Measurements from ENCODE around the gene VKORC1L1. TPM values are rescaled to one million over a fixed set of nuclear protein-coding genes. Genes with fewer than 3 reads are reported as not detected.
"Not testable (repeated sequence)": the region's sequence is repeated elsewhere in the genome, so short reads cannot be mapped to it uniquely, and the experiment has no call there.

The VKORC1L1 gene
- total RNA-seq, 1 donor from 2014 or later: 23.1 TPM

DNA sequence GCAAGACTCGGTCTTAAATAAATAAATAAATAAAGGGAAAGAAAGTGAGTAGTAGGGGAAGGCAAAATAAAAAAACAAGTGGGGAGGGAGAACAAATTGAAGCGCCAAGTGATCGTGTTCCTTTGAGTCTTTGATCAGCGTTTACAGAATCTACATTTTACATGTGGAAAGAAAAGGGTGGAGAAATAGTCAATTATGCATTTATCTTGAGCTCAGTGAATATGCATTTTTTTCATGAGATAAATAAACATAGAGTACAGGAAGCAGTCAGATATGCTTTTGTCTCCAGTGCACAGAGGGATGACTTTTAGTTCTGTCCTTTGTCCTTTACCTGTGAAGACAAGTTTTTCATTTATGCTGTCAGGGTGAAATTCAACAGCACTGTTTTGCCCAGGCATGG lies 115.2 kb downstream of the VKORC1L1 start:
- H3K9me3 Mint-ChIP-seq (ENCODE audit: unreplicated experiment): no peaks in the 10 kb centered on the region
- H3K27me3 Mint-ChIP-seq (ENCODE audit: unreplicated experiment): peaks cover 7% of the 10 kb centered on the region
- TF ChIP-seq, protein P1, sequence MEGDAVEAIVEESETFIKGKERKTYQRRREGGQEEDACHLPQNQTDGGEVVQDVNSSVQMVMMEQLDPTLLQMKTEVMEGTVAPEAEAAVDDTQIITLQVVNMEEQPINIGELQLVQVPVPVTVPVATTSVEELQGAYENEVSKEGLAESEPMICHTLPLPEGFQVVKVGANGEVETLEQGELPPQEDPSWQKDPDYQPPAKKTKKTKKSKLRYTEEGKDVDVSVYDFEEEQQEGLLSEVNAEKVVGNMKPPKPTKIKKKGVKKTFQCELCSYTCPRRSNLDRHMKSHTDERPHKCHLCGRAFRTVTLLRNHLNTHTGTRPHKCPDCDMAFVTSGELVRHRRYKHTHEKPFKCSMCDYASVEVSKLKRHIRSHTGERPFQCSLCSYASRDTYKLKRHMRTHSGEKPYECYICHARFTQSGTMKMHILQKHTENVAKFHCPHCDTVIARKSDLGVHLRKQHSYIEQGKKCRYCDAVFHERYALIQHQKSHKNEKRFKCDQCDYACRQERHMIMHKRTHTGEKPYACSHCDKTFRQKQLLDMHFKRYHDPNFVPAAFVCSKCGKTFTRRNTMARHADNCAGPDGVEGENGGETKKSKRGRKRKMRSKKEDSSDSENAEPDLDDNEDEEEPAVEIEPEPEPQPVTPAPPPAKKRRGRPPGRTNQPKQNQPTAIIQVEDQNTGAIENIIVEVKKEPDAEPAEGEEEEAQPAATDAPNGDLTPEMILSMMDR (IDR thresholded peaks at IDR 0.05): no peak
- DNase-seq (ENCODE audit: extremely low spot score, unreplicated experiment): no peak
- H3K27ac Mint-ChIP-seq (ENCODE audit: unreplicated experiment): no peak overlapping the region
- no peak overlapping the region for H3K4me3 Mint-ChIP-seq (ENCODE audit: unreplicated experiment)
- H3K36me3 Mint-ChIP-seq (ENCODE audit: unreplicated experiment): no peaks in the 10 kb centered on the region
- H3K4me1 Mint-ChIP-seq (ENCODE audit: unreplicated experiment): no peaks in the 10 kb centered on the region

DNA sequence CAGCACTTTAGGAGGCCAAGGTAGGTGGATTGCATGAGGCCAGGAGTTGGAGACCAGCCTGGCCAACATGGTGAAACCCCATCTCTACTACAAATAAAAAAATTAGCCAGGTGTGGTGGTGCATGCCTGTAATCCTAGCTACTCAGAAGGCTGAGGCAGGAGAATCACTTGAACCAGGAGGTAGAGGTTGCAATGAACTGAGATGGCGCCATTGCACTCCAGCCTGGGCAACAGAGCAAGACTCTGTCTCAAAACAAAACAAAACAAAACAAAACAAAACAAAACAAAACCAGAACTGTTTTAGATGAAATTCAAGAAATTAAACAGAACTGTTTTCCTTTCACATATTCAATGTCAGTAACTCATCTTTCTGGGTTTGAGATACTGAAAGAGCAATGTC lies 115.6 kb downstream of the VKORC1L1 start:
- not testable (repeated sequence) for H3K27me3 Mint-ChIP-seq (ENCODE audit: unreplicated experiment); DNase-seq (ENCODE audit: extremely low spot score, unreplicated experiment); H3K36me3 Mint-ChIP-seq (ENCODE audit: unreplicated experiment)

DNA sequence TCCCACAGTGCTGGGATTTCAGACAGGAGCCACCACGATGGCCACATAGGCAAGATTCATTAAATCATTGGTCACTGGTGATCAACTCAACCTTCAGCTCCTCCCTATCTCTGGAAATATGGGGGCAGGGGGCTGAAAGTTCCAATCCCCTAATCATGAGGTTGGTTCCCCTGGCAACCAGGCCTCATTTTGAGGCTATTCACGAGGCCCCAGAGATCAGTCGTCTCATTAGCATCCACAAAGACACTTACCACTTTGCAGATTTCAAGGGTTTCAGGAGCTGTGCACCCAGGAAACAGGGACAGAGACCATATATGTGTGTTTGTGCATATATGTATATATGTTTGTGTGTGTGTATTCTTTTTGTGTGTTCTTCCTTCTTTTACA lies 116.8 kb downstream of the VKORC1L1 start:
- DNase-seq (ENCODE audit: extremely low spot score, unreplicated experiment): no peak
- H3K4me1 Mint-ChIP-seq (ENCODE audit: unreplicated experiment): no peaks in the 10 kb centered on the region
- no peaks in the 10 kb centered on the region for H3K36me3 Mint-ChIP-seq (ENCODE audit: unreplicated experiment)
- no peak overlapping the region for H3K27ac Mint-ChIP-seq (ENCODE audit: unreplicated experiment)
- H3K27me3 Mint-ChIP-seq (ENCODE audit: unreplicated experiment): peaks cover 15% of the 10 kb centered on the region
- TF ChIP-seq, protein P1 (IDR thresholded peaks at IDR 0.05): no peak
- H3K4me3 Mint-ChIP-seq (ENCODE audit: unreplicated experiment): no peak overlapping the region
- no peaks in the 10 kb centered on the region for H3K9me3 Mint-ChIP-seq (ENCODE audit: unreplicated experiment)

More for the DNA sequence above, 115.6 kb downstream of the VKORC1L1 start:
- not testable (repeated sequence) for H3K9me3 Mint-ChIP-seq (ENCODE audit: unreplicated experiment); H3K4me3 Mint-ChIP-seq (ENCODE audit: unreplicated experiment); H3K4me1 Mint-ChIP-seq (ENCODE audit: unreplicated experiment); H3K27ac Mint-ChIP-seq (ENCODE audit: unreplicated experiment)

DNA sequence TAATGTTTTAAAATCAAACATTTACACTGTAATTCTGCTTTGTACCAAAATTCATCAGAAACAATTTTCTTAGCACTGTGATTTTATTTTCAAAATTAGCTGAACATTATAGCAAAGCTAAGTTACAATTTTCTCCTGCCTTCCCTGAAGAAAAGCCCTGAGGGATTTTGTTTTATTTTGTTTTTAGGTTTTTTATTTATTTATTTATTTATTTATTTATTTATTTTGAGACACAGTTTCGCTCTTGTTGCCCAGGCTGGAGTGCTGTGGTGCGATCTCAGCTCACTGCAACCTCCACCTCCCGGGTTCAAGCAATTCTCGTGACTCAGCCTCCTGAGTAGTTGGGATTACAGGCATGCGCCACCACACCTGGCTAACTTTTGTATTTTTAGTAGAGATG lies 119.0 kb downstream of the VKORC1L1 start:
- H3K36me3 Mint-ChIP-seq (ENCODE audit: unreplicated experiment); H3K4me3 Mint-ChIP-seq (ENCODE audit: unreplicated experiment); DNase-seq (ENCODE audit: extremely low spot score, unreplicated experiment); H3K27ac Mint-ChIP-seq (ENCODE audit: unreplicated experiment); H3K4me1 Mint-ChIP-seq (ENCODE audit: unreplicated experiment); H3K9me3 Mint-ChIP-seq (ENCODE audit: unreplicated experiment): not testable (repeated sequence)
- H3K27me3 Mint-ChIP-seq (ENCODE audit: unreplicated experiment): peaks cover 24% of the 10 kb centered on the region

DNA sequence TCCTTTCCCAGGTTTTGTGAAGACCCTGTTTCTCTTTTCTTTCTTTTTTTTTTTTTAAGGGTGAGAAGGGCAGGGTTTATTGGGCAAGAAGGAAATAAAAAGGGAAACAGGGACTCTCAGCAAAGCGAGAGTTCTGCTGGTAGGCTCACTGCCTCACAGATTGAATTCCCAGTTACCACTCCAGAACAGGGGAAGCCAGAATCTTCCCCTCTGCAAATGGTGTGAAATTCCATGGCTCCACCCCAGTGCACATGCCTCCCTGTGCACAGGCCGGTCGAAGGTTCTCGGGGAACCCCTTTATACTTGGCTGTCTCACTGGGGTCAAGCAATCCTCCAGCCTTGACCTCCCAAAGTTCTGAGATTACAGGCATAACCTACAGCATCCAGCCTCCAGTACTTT lies 119.7 kb downstream of the VKORC1L1 start:
- TF ChIP-seq, protein P1 (IDR thresholded peaks at IDR 0.05): no peak
- Mint-ChIP-seq H3K4me1 (ENCODE audit: unreplicated experiment) (no peaks in the 10 kb centered on the region), H3K4me3 (ENCODE audit: unreplicated experiment) (no peak overlapping the region), H3K9me3 (ENCODE audit: unreplicated experiment) (no peaks in the 10 kb centered on the region), H3K27ac (ENCODE audit: unreplicated experiment) (no peak overlapping the region), H3K36me3 (ENCODE audit: unreplicated experiment) (no peaks in the 10 kb centered on the region), H3K27me3 (ENCODE audit: unreplicated experiment) (peaks cover 24% of the 10 kb centered on the region)
- no peak for DNase-seq (ENCODE audit: extremely low spot score, unreplicated experiment)

DNA sequence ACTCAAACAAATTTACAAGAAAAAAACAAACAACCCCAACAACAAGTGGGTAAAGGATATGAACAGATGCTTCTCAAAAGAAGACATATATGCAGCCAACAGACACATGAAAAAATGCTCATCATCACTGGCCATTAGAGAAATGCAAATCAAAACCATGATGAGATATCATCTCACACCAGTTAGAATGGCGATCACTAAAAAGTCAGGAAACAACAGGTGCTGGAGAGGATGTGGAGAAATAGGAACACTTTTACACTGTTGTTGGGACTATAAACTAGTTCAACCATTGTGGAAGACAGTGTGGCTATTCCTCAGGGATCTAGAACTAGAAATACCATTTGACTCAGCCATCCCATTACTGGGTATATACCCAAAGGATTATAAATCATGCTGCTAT lies 122.1 kb downstream of the VKORC1L1 start:
- peaks cover 24% of the 10 kb centered on the region for H3K27me3 Mint-ChIP-seq (ENCODE audit: unreplicated experiment)
- H3K4me1 Mint-ChIP-seq (ENCODE audit: unreplicated experiment); H3K36me3 Mint-ChIP-seq (ENCODE audit: unreplicated experiment); DNase-seq (ENCODE audit: extremely low spot score, unreplicated experiment); H3K27ac Mint-ChIP-seq (ENCODE audit: unreplicated experiment); H3K9me3 Mint-ChIP-seq (ENCODE audit: unreplicated experiment); H3K4me3 Mint-ChIP-seq (ENCODE audit: unreplicated experiment): not testable (repeated sequence)

DNA sequence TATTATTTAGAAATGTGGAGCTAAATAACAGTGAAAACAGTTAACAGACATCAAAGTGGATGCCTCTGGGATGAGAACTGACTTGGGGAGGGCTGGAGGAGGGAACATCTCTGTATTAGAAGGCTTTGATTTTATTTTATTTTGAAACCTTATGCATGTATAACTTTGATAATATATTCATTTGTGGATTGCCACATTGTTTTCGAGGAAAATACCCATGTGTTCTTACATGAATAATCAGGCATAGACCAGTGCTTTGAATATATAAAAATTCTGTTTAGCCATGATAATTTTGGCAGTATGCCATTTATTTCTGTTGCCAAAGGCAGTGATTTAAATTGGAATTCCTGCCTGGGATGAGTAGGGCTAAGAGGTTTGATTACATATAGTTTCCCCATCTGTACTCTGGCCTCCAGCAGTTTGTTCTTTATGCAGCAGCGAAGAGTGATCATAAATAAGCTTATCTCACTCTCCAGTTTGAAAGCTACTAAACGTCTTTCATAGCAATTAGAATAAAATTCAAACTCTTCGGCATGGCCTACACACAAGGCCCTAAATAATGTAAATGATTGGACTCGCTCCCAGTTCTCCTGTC lies 128.0 kb downstream of the VKORC1L1 start:
- H3K4me3 Mint-ChIP-seq (ENCODE audit: unreplicated experiment); H3K36me3 Mint-ChIP-seq (ENCODE audit: unreplicated experiment); H3K27ac Mint-ChIP-seq (ENCODE audit: unreplicated experiment); H3K27me3 Mint-ChIP-seq (ENCODE audit: unreplicated experiment); DNase-seq (ENCODE audit: extremely low spot score, unreplicated experiment); H3K4me1 Mint-ChIP-seq (ENCODE audit: unreplicated experiment); H3K9me3 Mint-ChIP-seq (ENCODE audit: unreplicated experiment): not testable (repeated sequence)

DNA sequence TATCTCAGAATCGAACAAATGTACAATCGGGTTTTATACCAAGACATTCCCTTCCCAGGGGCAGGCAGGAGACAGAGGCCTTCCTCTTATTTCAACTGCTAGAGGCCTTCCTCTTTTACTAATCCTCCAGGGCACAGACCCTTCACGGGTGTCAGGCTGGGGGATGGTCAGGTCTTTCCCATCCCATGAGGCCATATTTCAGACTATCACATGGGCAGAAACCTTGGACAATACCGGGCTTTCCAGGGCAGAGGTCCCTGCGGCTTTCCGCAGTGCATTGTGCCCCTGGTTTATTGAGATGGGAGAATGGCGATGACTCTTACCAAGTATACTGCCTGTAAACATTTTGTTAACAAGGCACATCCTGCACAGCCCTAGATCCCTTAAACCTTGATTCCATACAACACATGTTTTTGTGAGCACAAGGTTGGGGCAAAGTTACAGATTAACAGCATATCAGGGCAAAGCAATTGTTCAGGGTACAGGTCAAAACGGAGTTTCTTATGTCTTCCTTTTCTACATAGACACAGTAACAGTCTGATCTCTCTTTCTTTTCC lies 132.3 kb downstream of the VKORC1L1 start:
- H3K4me3 Mint-ChIP-seq (ENCODE audit: unreplicated experiment); H3K27ac Mint-ChIP-seq (ENCODE audit: unreplicated experiment); DNase-seq (ENCODE audit: extremely low spot score, unreplicated experiment); H3K27me3 Mint-ChIP-seq (ENCODE audit: unreplicated experiment); H3K4me1 Mint-ChIP-seq (ENCODE audit: unreplicated experiment); H3K36me3 Mint-ChIP-seq (ENCODE audit: unreplicated experiment); H3K9me3 Mint-ChIP-seq (ENCODE audit: unreplicated experiment): not testable (repeated sequence)
